ENCODE data around the gene L3MBTL4. TPM values are rescaled to one million over a fixed set of nuclear protein-coding genes. Genes with fewer than 3 reads are reported as not detected.
"Not testable (repeated sequence)": the region's sequence is repeated elsewhere in the genome, so short reads cannot be mapped to it uniquely, and the experiment has no call there.

L3MBTL4 gene
- total RNA-seq, 6 donors from 2014 or later = 13.2 to 29.1 (median 14.8) TPM

DNA sequence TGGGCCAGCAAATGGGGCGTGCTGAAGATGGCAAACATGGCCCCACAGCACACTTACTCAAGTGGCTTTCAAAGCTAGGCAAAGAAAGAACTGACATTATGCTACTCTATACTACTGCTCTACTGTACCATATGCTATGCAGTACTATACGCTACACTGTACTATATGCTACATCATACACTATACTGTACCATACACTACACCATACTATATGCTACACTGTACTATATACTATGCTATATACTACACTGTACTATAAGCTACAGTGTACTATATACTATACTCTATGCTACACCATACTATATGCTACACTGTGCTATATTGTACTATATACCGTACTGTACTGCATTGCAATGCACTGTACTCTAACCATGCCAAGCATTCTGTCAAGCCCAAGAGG, 275.7 kb downstream of the L3MBTL4 start:
- 96 to 99% methylated on average over 3 of the region's 3 CpGs for WGBS, 2 donors
- H3K36me3 ChIP-seq = no peaks in the 10 kb centered on the region
- H3K9me3 ChIP-seq = no peaks in the 10 kb centered on the region
- no peaks in the 10 kb centered on the region for H3K27me3 ChIP-seq
- DNase-seq (no peak), ATAC-seq (ENCODE audit: low FRiP score in 2 of 2) (peak in 1 of 2 donors; percentile 37)
- no peak overlapping the region for H3K4me3 ChIP-seq
- no peak for TF ChIP-seq POLR2AphosphoS5 (IDR thresholded peaks at IDR 0.05)
- TF ChIP-seq EP300 (IDR thresholded peaks at IDR 0.05) = no peak
- TF ChIP-seq, protein P1, sequence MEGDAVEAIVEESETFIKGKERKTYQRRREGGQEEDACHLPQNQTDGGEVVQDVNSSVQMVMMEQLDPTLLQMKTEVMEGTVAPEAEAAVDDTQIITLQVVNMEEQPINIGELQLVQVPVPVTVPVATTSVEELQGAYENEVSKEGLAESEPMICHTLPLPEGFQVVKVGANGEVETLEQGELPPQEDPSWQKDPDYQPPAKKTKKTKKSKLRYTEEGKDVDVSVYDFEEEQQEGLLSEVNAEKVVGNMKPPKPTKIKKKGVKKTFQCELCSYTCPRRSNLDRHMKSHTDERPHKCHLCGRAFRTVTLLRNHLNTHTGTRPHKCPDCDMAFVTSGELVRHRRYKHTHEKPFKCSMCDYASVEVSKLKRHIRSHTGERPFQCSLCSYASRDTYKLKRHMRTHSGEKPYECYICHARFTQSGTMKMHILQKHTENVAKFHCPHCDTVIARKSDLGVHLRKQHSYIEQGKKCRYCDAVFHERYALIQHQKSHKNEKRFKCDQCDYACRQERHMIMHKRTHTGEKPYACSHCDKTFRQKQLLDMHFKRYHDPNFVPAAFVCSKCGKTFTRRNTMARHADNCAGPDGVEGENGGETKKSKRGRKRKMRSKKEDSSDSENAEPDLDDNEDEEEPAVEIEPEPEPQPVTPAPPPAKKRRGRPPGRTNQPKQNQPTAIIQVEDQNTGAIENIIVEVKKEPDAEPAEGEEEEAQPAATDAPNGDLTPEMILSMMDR (IDR thresholded peaks at IDR 0.05) = no peak
- TF ChIP-seq POLR2A (IDR thresholded peaks at IDR 0.05) = no peak
- no peaks in the 10 kb centered on the region for H3K4me1 ChIP-seq
- no peak overlapping the region for H3K27ac ChIP-seq

DNA sequence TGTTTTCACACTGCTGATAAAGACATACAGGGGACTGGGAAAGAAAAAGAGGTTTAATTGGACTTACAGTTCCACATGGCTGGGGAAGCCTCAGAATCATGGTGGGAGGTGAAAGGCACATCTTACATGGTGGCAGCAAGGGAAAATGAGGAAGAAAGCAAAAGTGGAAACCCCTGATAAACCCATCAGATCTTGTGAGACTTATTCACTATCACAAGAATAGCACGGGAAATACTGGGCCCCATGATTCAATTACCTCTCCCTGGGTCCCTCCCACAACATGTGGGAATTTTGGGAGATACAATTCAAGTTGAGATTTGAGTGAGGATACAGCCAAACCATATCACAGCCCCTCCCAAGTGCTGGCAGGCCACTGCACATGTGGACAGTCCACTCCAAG, 278.8 kb downstream of the L3MBTL4 start:
- not testable (repeated sequence) for DNase-seq; H3K27me3 ChIP-seq; ATAC-seq (ENCODE audit: low FRiP score in 2 of 2); H3K4me1 ChIP-seq; H3K27ac ChIP-seq; H3K4me3 ChIP-seq; H3K36me3 ChIP-seq; H3K9me3 ChIP-seq
- WGBS, 2 donors = 80 to 94% methylated on average over 1 of the region's 1 CpG

DNA sequence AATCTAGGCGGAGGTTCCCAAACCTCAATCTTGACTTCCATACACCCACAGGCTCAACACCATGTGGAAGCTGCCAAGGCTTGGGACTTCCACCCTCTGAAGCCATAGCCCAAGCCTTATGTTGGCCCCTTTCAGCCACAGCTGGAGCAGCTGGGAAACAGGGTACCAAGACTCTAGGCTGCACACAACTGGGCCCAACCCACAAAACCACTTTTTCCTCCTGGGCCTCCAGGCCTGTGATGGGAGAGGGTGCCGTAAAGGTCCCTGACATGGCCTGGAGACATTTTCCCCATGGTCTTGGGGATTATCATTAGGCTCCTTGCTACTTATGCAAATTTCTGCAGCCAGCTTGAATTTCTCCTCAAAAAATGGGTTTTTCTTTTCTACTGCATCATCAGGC, 279.7 kb downstream of the L3MBTL4 start:
- 97 to 100% methylated on average over 2 of the region's 2 CpGs for WGBS, 2 donors
- not testable (repeated sequence) for DNase-seq; ATAC-seq (ENCODE audit: low FRiP score in 2 of 2)

DNA sequence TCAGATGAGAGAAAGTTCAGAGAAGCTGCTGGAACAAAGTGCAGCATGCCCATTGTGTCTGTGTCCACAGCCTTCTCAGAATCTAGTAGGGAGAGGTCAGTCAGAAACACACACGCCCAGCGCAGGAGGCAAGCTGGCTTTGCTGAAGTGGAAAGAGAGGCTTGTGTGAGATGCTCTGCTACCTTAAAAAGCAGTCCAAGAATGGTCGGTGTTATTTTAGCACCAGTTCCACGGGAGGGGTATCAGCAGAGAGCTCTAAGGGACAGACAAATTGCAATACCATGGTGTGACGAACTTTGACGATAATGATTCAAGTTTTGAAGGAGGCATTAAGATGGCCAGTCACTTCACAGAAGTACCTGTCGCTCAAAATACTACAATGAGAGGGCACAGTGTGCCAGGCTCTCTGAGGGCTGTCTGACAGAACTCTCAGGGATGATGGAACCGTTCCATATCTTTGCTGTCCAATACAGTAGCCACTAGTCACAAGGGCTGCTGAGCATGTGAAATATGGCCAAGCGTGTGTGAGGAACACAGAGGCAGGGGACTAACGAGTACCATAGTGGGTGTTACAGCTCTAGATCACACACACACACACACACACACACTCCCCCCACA, 281.9 kb downstream of the L3MBTL4 start:
- Histone ChIP-seq H3K4me3 (no peak overlapping the region), H3K4me1 (no peaks in the 10 kb centered on the region), H3K27ac (no peak overlapping the region), H3K27me3 (no peaks in the 10 kb centered on the region), H3K36me3 (no peaks in the 10 kb centered on the region), H3K9me3 (no peaks in the 10 kb centered on the region)
- TF ChIP-seq EP300 (IDR thresholded peaks at IDR 0.05) (no peak), POLR2A (IDR thresholded peaks at IDR 0.05) (no peak), POLR2AphosphoS5 (IDR thresholded peaks at IDR 0.05) (no peak)
- TF ChIP-seq, protein P1 (IDR thresholded peaks at IDR 0.05) = no peak
- 84 to 92% methylated on average over 10 of the region's 10 CpGs for WGBS, 2 donors
- no peak for ATAC-seq (ENCODE audit: low FRiP score in 2 of 2)
- DNase-seq = no peak

More for the DNA sequence above, 279.7 kb downstream of the L3MBTL4 start:
- H3K27ac ChIP-seq, H3K36me3 ChIP-seq, H3K27me3 ChIP-seq, H3K4me1 ChIP-seq, H3K9me3 ChIP-seq, H3K4me3 ChIP-seq: not testable (repeated sequence)

DNA sequence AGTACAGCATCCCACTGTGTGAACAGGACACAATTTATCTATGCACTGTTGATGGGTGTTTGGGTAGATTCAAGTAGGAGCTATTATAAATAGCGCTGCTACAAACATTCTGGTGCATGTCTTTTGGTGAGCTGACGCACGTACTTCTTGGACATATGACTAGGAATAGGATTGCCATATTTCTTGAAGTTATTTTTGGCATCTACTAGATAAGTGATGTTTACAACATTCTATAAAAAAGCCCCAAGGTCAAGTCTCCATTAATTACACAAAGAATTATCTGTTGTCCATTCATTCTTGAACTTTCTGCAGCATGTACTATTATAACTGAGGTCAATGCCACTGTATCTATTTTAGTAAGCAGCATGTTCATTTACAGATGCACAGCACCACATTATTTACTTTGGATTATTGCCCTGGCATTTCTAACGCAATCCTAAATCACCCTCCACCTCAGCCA, 293.9 kb downstream of the L3MBTL4 start:
- Histone ChIP-seq H3K4me3 (no peak overlapping the region), H3K4me1 (no peaks in the 10 kb centered on the region), H3K27me3 (no peaks in the 10 kb centered on the region), H3K9me3 (peaks cover 0 to 7% (median 2%) of the 10 kb centered on the region in 4 donors), H3K36me3 (no peaks in the 10 kb centered on the region), H3K27ac (no peak overlapping the region)
- DNase-seq (no peak), ATAC-seq (ENCODE audit: low FRiP score in 2 of 2) (no peak)
- TF ChIP-seq, protein P1 (IDR thresholded peaks at IDR 0.05) = no peak
- TF ChIP-seq POLR2AphosphoS5 (IDR thresholded peaks at IDR 0.05) (no peak), EP300 (IDR thresholded peaks at IDR 0.05) (no peak), POLR2A (IDR thresholded peaks at IDR 0.05) (no peak)
- WGBS, 2 donors = 72 to 83% methylated on average over 4 of the region's 4 CpGs

DNA sequence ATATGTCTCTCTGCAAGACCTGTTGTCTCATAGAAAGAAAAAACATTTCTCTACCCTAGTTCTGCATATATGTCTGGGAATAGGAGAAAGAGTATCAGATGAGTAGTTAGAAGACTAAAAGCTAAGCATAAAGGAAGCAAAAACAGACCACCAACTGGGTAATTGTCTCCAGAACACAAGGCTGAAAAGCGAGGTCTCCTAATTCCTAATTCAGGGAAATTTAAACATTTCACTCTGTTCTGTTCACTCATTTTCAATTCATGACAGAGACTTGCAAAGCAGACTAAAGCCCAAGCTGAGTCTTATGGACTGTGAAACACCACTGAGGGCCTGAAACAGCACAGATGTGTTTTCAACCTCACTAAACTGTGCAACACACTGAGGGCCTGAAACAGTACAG, 294.9 kb downstream of the L3MBTL4 start:
- no peak for DNase-seq
- TF ChIP-seq EP300 (IDR thresholded peaks at IDR 0.05) (no peak), POLR2AphosphoS5 (IDR thresholded peaks at IDR 0.05) (no peak), POLR2A (IDR thresholded peaks at IDR 0.05) (no peak)
- TF ChIP-seq, protein P1 (IDR thresholded peaks at IDR 0.05) = no peak
- H3K36me3 ChIP-seq = no peaks in the 10 kb centered on the region
- WGBS, 2 donors = 82 to 92% methylated on average over 1 of the region's 1 CpG
- no peaks in the 10 kb centered on the region for H3K9me3 ChIP-seq
- H3K4me1 ChIP-seq = no peaks in the 10 kb centered on the region
- ATAC-seq (ENCODE audit: low FRiP score in 2 of 2) = no peak
- no peak overlapping the region for H3K4me3 ChIP-seq
- H3K27ac ChIP-seq = no peak overlapping the region
- no peaks in the 10 kb centered on the region for H3K27me3 ChIP-seq

Data from upper lobe of left lung (tissue), 6 donors.